ENCODE results near the gene YIPF4.

YIPF4 gene

DNA sequence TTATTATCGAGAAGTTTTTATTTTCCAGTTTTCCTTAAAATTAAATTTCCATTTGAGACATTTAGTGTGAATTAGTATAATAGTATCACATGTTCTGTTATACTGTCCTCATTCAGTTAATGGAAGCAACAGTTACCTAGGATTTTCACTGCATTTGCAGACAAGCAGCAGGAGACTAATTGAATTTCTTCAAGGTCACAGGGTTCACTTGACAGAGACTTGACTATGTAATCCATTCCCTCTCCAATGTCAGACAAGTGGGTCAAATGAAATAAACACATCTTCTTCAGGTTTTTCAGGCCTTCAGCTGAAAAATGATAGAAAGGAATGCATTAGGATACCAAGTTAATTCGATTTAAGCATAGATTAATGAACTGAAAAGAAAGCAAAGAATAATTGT, 39.7 kb upstream of the YIPF4 start:
- POLR2A ChIA-PET (ENCODE audit: low non-redundant PET), result no interaction called here
- CTCF ChIA-PET, result no interaction called here
- TF ChIP-seq, protein P1, sequence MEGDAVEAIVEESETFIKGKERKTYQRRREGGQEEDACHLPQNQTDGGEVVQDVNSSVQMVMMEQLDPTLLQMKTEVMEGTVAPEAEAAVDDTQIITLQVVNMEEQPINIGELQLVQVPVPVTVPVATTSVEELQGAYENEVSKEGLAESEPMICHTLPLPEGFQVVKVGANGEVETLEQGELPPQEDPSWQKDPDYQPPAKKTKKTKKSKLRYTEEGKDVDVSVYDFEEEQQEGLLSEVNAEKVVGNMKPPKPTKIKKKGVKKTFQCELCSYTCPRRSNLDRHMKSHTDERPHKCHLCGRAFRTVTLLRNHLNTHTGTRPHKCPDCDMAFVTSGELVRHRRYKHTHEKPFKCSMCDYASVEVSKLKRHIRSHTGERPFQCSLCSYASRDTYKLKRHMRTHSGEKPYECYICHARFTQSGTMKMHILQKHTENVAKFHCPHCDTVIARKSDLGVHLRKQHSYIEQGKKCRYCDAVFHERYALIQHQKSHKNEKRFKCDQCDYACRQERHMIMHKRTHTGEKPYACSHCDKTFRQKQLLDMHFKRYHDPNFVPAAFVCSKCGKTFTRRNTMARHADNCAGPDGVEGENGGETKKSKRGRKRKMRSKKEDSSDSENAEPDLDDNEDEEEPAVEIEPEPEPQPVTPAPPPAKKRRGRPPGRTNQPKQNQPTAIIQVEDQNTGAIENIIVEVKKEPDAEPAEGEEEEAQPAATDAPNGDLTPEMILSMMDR (conservative IDR thresholded peaks at IDR 0.05; ENCODE audit: low read depth), result no peak
- no peak overlapping the region for H3K27ac ChIP-seq
- no peak for DNase-seq (ENCODE audit: low spot score)

DNA sequence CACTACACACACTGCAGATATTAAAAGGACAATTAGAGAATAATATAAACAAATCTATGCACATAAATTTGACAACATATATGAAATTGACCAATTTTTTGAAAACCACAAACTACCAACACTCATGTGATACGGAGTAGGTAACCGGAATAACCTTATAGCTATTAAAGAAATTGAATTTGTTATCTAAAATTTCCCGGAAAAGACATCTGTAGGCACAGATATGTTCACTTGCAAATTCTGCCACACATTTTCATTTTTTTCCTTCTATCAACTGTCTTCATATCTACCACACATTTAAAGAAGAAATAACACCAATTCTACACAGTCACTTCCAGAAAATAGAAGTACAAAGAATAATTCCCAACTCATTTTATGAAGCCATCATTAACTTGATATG, 35.4 kb upstream of the YIPF4 start:
- no peak for DNase-seq (ENCODE audit: low spot score)
- ChIA-PET CTCF (no interaction called here), POLR2A (ENCODE audit: low non-redundant PET) (no interaction called here)
- no peak overlapping the region for H3K27ac ChIP-seq
- TF ChIP-seq, protein P1 (conservative IDR thresholded peaks at IDR 0.05; ENCODE audit: low read depth), result no peak

DNA sequence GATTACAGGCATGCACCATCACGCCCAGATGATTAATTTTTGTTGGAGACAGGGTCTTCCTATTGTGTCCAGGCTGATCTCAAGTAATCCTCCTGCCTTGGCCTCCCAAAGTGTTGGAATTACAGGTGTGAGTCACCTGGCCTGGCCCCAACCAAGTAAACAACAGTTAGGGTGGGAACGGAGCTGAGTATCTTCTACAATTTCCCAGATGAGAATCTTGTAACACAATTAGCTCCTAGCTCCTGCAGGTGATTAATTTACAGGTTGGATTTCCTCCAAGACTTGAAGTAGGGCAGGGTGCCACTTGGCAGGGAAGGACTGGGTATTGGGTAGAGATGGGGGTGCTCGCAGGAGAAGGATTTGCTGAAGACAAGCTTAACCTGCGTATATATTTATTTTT, 30.8 kb upstream of the YIPF4 start:
- POLR2A ChIA-PET (ENCODE audit: low non-redundant PET), result no interaction called here
- peak; percentile 14 for DNase-seq (ENCODE audit: low spot score)
- H3K27ac ChIP-seq, result no peak overlapping the region
- TF ChIP-seq, protein P1 (conservative IDR thresholded peaks at IDR 0.05; ENCODE audit: low read depth), result no peak
- CTCF ChIA-PET, result no interaction called here

DNA sequence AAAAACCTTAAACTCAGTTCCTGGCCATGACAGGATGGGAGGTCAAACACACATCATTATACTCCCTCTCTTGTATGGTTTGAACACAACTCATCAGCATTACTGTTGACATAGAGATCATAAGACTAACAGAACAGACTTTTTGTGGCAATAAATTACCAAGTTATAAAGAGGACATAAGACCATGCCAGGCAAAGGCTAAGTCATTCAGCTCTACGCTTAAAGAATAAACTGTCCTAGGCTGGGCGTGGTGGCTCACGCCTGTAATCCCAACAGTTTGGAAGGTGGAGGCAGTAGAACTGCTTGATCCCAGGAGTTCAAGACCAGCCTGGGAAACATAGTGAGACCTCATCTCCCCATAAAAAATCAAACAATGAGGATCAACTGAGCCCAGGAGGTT, 29.4 kb upstream of the YIPF4 start:
- H3K27ac ChIP-seq, result no peak overlapping the region
- POLR2A ChIA-PET (ENCODE audit: low non-redundant PET), result no interaction called here
- CTCF ChIA-PET, result no interaction called here
- no peak for DNase-seq (ENCODE audit: low spot score)
- TF ChIP-seq, protein P1 (conservative IDR thresholded peaks at IDR 0.05; ENCODE audit: low read depth), result no peak

DNA sequence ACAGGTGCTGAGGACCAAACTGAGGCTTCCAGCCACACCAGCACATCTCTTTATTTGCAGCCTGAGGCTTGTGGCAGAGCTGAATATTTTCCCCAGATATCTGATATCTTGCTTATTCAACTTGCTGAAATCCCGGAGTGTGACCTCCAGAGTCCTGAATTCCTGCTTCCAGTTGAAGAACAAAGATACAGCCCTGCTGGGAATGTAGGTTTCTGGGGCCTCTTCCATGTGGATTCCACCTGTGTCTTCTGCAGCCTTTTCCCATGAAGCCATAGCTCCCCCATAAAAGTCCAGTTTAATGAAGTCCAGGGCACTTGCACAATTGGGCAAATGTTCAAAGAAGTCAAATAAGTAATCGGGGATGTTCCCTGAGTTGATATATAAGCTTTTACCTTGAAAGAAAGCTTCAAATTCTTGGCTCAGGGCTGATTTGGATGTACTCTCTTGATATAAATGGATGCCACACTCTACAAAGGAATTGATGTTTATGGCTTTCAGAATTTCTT, 27.9 kb upstream of the YIPF4 start:
- DNase-seq (ENCODE audit: low spot score), result no peak
- POLR2A ChIA-PET (ENCODE audit: low non-redundant PET), result no interaction called here
- TF ChIP-seq, protein P1 (conservative IDR thresholded peaks at IDR 0.05; ENCODE audit: low read depth), result no peak
- no peak overlapping the region for H3K27ac ChIP-seq
- CTCF ChIA-PET, result no interaction called here

DNA sequence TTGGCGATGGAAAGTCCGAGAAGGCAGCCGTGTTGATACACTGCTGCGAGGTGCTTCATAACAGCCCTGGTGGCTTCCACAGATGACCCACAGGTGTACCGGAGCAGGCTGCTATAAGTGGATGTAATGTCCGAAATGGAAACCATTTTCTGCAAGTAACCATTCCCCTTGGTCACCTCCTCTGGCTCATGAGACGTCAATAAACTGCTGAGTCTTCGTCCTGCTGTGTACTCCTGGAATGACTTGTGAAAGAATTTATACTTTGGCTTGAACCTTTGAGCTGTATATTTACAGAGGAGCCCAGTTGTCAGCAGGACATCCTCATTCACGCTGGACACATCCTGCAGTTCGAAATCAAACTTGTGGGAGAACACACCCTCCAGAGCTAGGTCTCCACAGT, 27.4 kb upstream of the YIPF4 start:
- POLR2A ChIA-PET (ENCODE audit: low non-redundant PET), result no interaction called here
- CTCF ChIA-PET, result no interaction called here
- no peak for DNase-seq (ENCODE audit: low spot score)

More for the DNA sequence above, 27.4 kb upstream of the YIPF4 start:
- TF ChIP-seq, protein P1 (conservative IDR thresholded peaks at IDR 0.05; ENCODE audit: low read depth), result no peak
- H3K27ac ChIP-seq, result no peak overlapping the region
